Suppressor macrophage treated with lipopolysaccharide for 1 hour (primary cell): ENCODE results near the gene CYP27A1.

Experiments used
- DNase-seq, 3 donors: peaks; one replicate each; pipeline ENCODE4 v3.0.0-alpha.2; 2020 to 2022

CYP27A1 gene

GRCh38 chr2:218859988-218860831, 78.3 kb downstream of the CYP27A1 start:
- DNase-seq = no peak

- DNase-seq = no peak
These were observed 79.0 kb downstream of the CYP27A1 start for GRCh38 chr2:218860950-218861381.

- DNase-seq = no peak
These were observed 79.8 kb downstream of the CYP27A1 start for GRCh38 chr2:218861645-218862318.

- DNase-seq = no peak
These were observed 81.1 kb downstream of the CYP27A1 start for GRCh38 chr2:218863021-218863520.
